Measurements from ENCODE around the gene SYTL4. TPM values are rescaled to one million over a fixed set of nuclear protein-coding genes. Genes with fewer than 3 reads are reported as not detected.
"Not testable (repeated sequence)": the region's sequence is repeated elsewhere in the genome, so short reads cannot be mapped to it uniquely, and the experiment has no call there.

Gene SYTL4
- total RNA-seq, 4 donors from 2014 or later = 2.5 to 4.0 (median 3.1) TPM

DNA sequence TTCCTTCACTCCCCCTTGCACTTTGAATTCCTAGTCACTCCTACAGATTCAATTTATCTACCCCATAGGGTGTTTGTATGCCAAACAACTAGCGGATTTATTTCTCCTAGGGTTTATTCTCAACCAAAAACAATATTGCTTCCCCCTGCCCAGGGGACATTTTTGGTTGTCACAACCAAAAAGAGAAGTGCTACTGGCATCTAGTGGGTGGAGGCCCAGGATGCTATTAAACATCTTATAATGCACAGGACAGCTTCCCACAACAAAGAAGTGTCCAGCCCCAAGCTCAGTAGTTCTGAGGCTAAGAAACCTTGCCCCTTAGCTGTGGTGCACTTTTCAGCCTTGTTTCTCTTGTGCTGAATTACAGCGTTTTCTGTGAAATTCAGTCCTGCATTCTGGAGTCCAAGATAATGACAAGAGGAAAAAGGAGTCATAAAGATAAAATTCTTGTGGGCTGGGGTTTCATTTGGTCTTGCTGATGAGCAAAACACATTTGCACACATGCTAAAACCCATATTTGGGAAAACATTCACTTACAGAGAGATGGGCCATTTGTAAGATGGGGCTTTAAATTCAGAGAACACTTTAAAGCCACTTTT lies 11.2 kb upstream of the SYTL4 start:
- H3K27me3 ChIP-seq = peaks cover 0 to 5% (median 0%) of the 10 kb centered on the region in 3 donors

DNA sequence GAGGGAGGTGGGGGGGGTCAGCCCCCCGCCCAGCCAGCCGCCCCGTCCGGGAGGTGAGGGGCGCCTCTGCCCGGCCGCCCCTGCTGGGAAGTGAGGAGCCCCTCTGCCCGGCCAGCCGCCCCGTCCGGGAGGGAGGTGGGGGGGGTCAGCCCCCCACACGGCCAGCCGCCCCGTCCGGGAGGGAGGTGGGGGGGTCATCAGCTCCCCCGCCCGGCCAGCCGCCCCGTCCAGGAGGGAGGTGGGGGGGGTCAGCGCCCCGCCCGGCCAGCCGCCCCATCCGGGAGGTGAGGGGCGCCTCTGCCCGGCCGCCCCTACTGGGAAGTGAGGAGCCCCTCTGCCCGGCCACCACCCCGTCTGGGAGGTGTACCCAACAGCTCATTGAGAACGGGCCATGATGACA lies 7.9 kb downstream of the SYTL4 start:
- intact Hi-C loops (cut with DNase I; ENCODE audit: low total_unique reads) = not testable (repeated sequence)

More for the DNA sequence above, 11.2 kb upstream of the SYTL4 start:
- H3K27ac ChIP-seq = no peak overlapping the region
- ATAC-seq (no peak), DNase-seq (no peak)
- H3K4me1 ChIP-seq = no peaks in the 10 kb centered on the region
- no peak overlapping the region for H3K4me3 ChIP-seq
- no peaks in the 10 kb centered on the region for H3K9me3 ChIP-seq
- intact Hi-C loops (cut with DNase I; ENCODE audit: low total_unique reads) = no loop called here
- TF ChIP-seq, protein P1, sequence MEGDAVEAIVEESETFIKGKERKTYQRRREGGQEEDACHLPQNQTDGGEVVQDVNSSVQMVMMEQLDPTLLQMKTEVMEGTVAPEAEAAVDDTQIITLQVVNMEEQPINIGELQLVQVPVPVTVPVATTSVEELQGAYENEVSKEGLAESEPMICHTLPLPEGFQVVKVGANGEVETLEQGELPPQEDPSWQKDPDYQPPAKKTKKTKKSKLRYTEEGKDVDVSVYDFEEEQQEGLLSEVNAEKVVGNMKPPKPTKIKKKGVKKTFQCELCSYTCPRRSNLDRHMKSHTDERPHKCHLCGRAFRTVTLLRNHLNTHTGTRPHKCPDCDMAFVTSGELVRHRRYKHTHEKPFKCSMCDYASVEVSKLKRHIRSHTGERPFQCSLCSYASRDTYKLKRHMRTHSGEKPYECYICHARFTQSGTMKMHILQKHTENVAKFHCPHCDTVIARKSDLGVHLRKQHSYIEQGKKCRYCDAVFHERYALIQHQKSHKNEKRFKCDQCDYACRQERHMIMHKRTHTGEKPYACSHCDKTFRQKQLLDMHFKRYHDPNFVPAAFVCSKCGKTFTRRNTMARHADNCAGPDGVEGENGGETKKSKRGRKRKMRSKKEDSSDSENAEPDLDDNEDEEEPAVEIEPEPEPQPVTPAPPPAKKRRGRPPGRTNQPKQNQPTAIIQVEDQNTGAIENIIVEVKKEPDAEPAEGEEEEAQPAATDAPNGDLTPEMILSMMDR (IDR thresholded peaks at IDR 0.05 in 4 of 5, conservative IDR thresholded peaks at IDR 0.05 in 1 of 5) = no peak
- no peak for TF ChIP-seq POLR2A (IDR thresholded peaks at IDR 0.05)
- in situ Hi-C loops (cut with MboI; ENCODE audit: low sequenced_read_pairs in 4 of 4) = no loop called here
- H3K36me3 ChIP-seq = no peaks in the 10 kb centered on the region

DNA sequence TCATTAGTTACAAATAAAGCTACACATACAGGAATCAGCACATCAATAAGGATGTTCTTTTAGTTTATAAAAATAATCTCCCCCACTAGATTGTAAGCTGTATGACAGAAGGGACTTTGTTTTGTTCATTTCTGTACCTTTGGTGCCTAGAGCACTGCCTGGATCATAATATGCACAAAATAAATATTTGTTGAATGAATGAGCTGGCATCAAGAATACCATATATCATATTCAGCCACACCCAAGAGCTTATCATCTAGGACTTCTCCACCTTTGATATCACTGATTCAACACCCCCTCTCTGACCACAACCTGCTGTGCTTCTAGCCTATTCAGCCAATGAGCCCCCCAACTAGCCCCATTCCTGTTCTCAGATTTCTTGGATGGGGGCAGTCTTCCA lies 10.6 kb downstream of the SYTL4 start:
- H3K4me3 ChIP-seq = no peak overlapping the region
- no peak overlapping the region for H3K27ac ChIP-seq
- H3K9me3 ChIP-seq = no peaks in the 10 kb centered on the region
- TF ChIP-seq, protein P1 (IDR thresholded peaks at IDR 0.05 in 4 of 5, conservative IDR thresholded peaks at IDR 0.05 in 1 of 5) = no peak
- no peak for TF ChIP-seq POLR2A (IDR thresholded peaks at IDR 0.05)
- in situ Hi-C loops (cut with MboI; ENCODE audit: low sequenced_read_pairs in 4 of 4) = no loop called here
- no peaks in the 10 kb centered on the region for H3K36me3 ChIP-seq
- H3K4me1 ChIP-seq = no peaks in the 10 kb centered on the region
- no peak for DNase-seq
- no peaks in the 10 kb centered on the region for H3K27me3 ChIP-seq
- intact Hi-C loops (cut with DNase I; ENCODE audit: low total_unique reads) = no loop called here
- no peak for ATAC-seq

More for the DNA sequence above, 7.9 kb downstream of the SYTL4 start:
- DNase-seq; in situ Hi-C loops (cut with MboI; ENCODE audit: low sequenced_read_pairs in 4 of 4); ATAC-seq; H3K4me1 ChIP-seq; H3K27ac ChIP-seq; H3K36me3 ChIP-seq; H3K4me3 ChIP-seq; H3K27me3 ChIP-seq; H3K9me3 ChIP-seq: not testable (repeated sequence)

DNA sequence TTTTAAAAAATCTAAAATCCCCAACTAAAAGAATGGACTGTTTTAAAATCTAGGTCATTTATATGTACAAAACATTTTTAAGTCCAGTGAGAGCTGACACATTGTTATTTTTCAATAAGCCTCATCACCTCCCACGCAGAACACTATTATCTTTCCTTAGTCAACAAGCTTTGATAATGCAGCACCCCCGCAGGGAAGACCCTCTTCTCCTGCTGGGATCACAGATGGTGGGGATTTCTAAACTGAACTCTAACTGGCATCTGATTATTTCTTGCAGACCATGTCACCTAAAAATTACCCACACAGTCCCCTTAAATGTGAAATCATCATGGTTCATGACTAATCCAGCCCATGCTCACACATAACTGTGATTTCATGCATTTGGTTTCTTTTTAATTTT lies 11.6 kb downstream of the SYTL4 start:
- no peak overlapping the region for H3K4me3 ChIP-seq
- in situ Hi-C loops (cut with MboI; ENCODE audit: low sequenced_read_pairs in 4 of 4) = no loop called here
- TF ChIP-seq, protein P1 (IDR thresholded peaks at IDR 0.05 in 4 of 5, conservative IDR thresholded peaks at IDR 0.05 in 1 of 5) = no peak
- TF ChIP-seq POLR2A (IDR thresholded peaks at IDR 0.05) = no peak

DNA sequence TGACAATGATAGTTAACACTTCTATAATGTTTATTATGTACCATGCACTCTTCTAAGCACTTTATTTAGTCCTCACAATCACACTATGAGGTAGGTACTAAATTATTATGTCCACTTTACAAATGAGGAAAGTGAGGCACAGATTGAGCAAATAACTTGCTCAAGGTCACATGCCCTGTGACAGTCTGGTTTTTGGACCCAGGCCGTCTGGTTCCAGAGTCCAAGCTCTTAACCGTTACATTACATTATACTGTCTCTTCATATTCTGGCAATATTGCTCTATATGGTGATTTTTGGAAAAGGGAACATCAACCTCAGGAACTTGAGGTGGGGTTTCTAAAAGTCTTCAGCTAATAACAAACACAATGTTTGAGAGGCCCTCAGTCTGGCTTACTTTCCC lies 12.8 kb downstream of the SYTL4 start:
- H3K27ac ChIP-seq = no peak overlapping the region
- in situ Hi-C loops (cut with MboI; ENCODE audit: low sequenced_read_pairs in 4 of 4) (no loop called here), intact Hi-C loops (cut with DNase I; ENCODE audit: low total_unique reads) (no loop called here)
- H3K4me3 ChIP-seq = no peak overlapping the region
- no peaks in the 10 kb centered on the region for H3K9me3 ChIP-seq
- DNase-seq = no peak
- TF ChIP-seq POLR2A (IDR thresholded peaks at IDR 0.05) = no peak
- TF ChIP-seq, protein P1 (IDR thresholded peaks at IDR 0.05 in 4 of 5, conservative IDR thresholded peaks at IDR 0.05 in 1 of 5) = no peak
- no peaks in the 10 kb centered on the region for H3K4me1 ChIP-seq
- ATAC-seq = no peak
- H3K27me3 ChIP-seq = no peaks in the 10 kb centered on the region
- no peaks in the 10 kb centered on the region for H3K36me3 ChIP-seq

More for the DNA sequence above, 11.6 kb downstream of the SYTL4 start:
- H3K9me3 ChIP-seq = no peaks in the 10 kb centered on the region
- intact Hi-C loops (cut with DNase I; ENCODE audit: low total_unique reads) = no loop called here
- no peaks in the 10 kb centered on the region for H3K27me3 ChIP-seq
- DNase-seq (no peak), ATAC-seq (no peak)
- no peaks in the 10 kb centered on the region for H3K36me3 ChIP-seq
- no peaks in the 10 kb centered on the region for H3K4me1 ChIP-seq
- no peak overlapping the region for H3K27ac ChIP-seq
